ENCODE results near the gene ARHGAP26.
"Not testable (repeated sequence)": the region's sequence is repeated elsewhere in the genome, so short reads cannot be mapped to it uniquely, and the experiment has no call there.

GRCh38 chr5:143000551-143000950, 230.4 kb downstream of the ARHGAP26 start:
- TF ChIP-seq ZBTB33 (IDR thresholded peaks at IDR 0.05; ENCODE audit: extremely low read depth, insufficient replicate concordance, low read length); CTCF (IDR thresholded peaks at IDR 0.05 in 2 of 3, conservative IDR thresholded peaks at IDR 0.05 in 1 of 3; ENCODE audit: borderline replicate concordance in 1 of 3, insufficient read depth in 1 of 3, low read depth in 2 of 3, low read length in 2 of 3); REST (IDR thresholded peaks at IDR 0.05; ENCODE audit: low read depth); POLR2A (IDR thresholded peaks at IDR 0.05; ENCODE audit: borderline replicate concordance, extremely low read depth, insufficient read depth, insufficient read length); YY1 (IDR thresholded peaks at IDR 0.05; ENCODE audit: extremely low read depth, insufficient replicate concordance, low read depth, low read length); ZFX (IDR thresholded peaks at IDR 0.05); MAX (IDR thresholded peaks at IDR 0.05): not testable (repeated sequence)
